PC-3 (cell line): ENCODE measurements around the gene SULT2B1. TPM values are rescaled to one million over a fixed set of nuclear protein-coding genes. Genes with fewer than 3 reads are reported as not detected.

Experiments
- ATAC-seq: fragments of 200-7000 bp; cut with Tn5 transposase; 2 replicates; pipeline ENCODE4 v1.9.1; 2020; ENCODE audit warnings: mild to moderate bottlenecking, moderate library complexity
- BruUV-seq: library from RNA; stranded (reverse); fragments of 400-500 nt; replicated peaks from 2 replicates; lab custom pipeline; 2021; lab: Mats Ljungman, UMichigan
- CTCF ChIA-PET: fragments of 300-600 bp; sonication (Branson Sonifier 250); formaldehyde crosslinking; loops from one replicate; lab custom pipeline; 2022; ENCODE audit warnings: antibody characterized with exemption; lab: Charles Lee
- POLR2A ChIA-PET: fragments of 300-600 bp; sonication (Branson Sonifier 250); formaldehyde crosslinking; loops from one replicate; lab custom pipeline; 2022; ENCODE audit warnings: antibody characterized with exemption; ENCODE audit not compliant: unreplicated experiment; lab: Charles Lee
- DNase-seq: peaks from one replicate; pipeline ENCODE4 v3.0.0-alpha.2; 2015
- H2AFZ ChIP-seq: fragments of 300-600 bp; sonication (generic); 2 replicates; pipeline ENCODE4 v1.6.0; 2016; ENCODE audit warnings: antibody characterized with exemption, low read length
- H3F3A ChIP-seq: fragments of 300-600 bp; sonication (generic); one replicate; pipeline ENCODE4 v1.6.0; 2017; ENCODE audit warnings: antibody characterized with exemption, low read length, control low read depth, mild to moderate bottlenecking; ENCODE audit not compliant: unreplicated experiment
- H3K27ac ChIP-seq: fragments of 300-600 bp; sonication (generic); 2 replicates; pipeline ENCODE4 v1.5.1; 2016; ENCODE audit warnings: mild to moderate bottlenecking, low read length
- H3K27me3 ChIP-seq: fragments of 300-600 bp; sonication (generic); 2 replicates; pipeline ENCODE4 v1.6.1; 2016; ENCODE audit warnings: low read length, mixed read lengths
- H3K36me3 ChIP-seq: fragments of 300-600 bp; sonication (generic); 2 replicates; pipeline ENCODE4 v1.6.1; 2016; ENCODE audit warnings: low read depth, mixed run types, low read length, mixed read lengths
- H3K4me1 ChIP-seq: fragments of 300-600 bp; sonication (generic); 2 replicates; pipeline ENCODE4 v1.5.1; 2016; ENCODE audit warnings: low read length; ENCODE audit not compliant: insufficient read depth
- H3K4me2 ChIP-seq: fragments of 300-600 bp; sonication (generic); 2 replicates; pipeline ENCODE4 v1.6.0; 2016; ENCODE audit warnings: low read length
- H3K4me3 ChIP-seq: fragments of 300-600 bp; sonication (generic); 2 replicates; pipeline ENCODE4 v1.5.1; 2016; ENCODE audit warnings: mild to moderate bottlenecking, low read length, mixed read lengths
- H3K79me2 ChIP-seq: fragments of 300-600 bp; sonication (generic); 2 replicates; pipeline ENCODE4 v1.6.1; 2017; ENCODE audit warnings: low read length, mixed read lengths
- H3K9ac ChIP-seq: fragments of 300-600 bp; sonication (generic); 2 replicates; pipeline ENCODE4 v1.6.0; 2016; ENCODE audit warnings: mild to moderate bottlenecking, low read length
- H3K9me2 ChIP-seq: fragments of 300-600 bp; sonication (generic); replicated peaks from 2 replicates; pipeline ENCODE4 v1.6.1; 2016; ENCODE audit warnings: mixed run types, low read length, mixed read lengths
- H3K9me3 ChIP-seq: fragments of 300-600 bp; sonication (generic); 2 replicates; pipeline ENCODE4 v1.6.1; 2016; ENCODE audit warnings: low read length, mixed read lengths
- H4K20me1 ChIP-seq: fragments of 300-600 bp; sonication (generic); 2 replicates; pipeline ENCODE4 v1.6.1; 2016; ENCODE audit warnings: low read length, mixed read lengths
- EZH2 ChIP-seq: fragments of 300-600 bp; sonication (generic); IDR thresholded peaks from one replicate; pipeline ENCODE4 v1.6.1; 2017; ENCODE audit warnings: antibody characterized with exemption, mild to moderate bottlenecking, low read length; ENCODE audit not compliant: unreplicated experiment
- EZH2phosphoT487 ChIP-seq: fragments of 300-600 bp; sonication (generic); IDR thresholded peaks from 2 replicates; pipeline ENCODE4 v1.6.1; 2018; ENCODE audit warnings: mild to moderate bottlenecking, antibody characterized with exemption, low read length, borderline replicate concordance
- intact Hi-C: fragments of 100-400 bp; cut with micrococcal nuclease; formaldehyde crosslinking; loops from 2 replicates; pipeline ENCODE4 v1.9.0; 2023
- total RNA-seq: library from RNA; depleted of rRNA; stranded (reverse); fragments of >200 nt; gene quantifications from 2 replicates; pipeline ENCODE4 v1.2.3, GENCODE V29; 2014
- TF ChIP-seq, protein P1 (sequence below): fragments of 300-600 bp; sonication (generic); conservative IDR thresholded peaks from 2 replicates; pipeline ENCODE4 v1.5.1; 2017; ENCODE audit warnings: antibody characterized with exemption, low read depth, mild to moderate bottlenecking, low read length

The SULT2B1 gene
- total RNA-seq, 1 experiment from 2014 or later: 6.7 TPM

DNA sequence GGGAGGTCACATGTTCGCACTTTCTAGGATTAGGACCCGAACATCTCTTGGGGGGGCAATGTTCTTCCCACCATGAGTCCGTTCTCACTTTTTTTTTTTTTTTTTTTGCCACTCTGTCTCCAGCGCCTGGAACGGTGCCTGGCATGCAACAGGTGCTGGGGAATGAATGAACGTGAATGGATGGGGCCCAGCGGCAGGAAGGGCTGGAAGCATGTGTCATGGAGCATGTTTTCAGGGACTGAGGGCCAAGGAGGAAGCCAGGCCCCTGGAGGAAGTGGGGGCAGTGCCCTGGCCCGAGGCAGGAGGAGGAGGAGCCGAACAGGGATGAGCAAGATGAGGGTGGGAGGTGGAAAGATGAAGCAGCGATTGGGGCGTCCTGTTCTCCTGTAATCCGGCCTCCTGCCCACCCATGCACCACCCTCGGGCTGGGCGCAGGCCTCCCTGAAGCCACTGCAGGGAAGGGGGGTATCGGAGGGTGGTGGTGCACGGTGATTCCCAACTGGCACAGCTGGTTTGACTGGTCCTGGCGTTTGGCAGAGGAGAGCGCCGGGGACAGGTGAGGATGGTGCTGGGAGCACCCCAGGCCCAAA lies 8.8 kb upstream of the SULT2B1 start:
- TF ChIP-seq EZH2 (no peak), EZH2phosphoT487 (no peak)
- TF ChIP-seq, protein P1, sequence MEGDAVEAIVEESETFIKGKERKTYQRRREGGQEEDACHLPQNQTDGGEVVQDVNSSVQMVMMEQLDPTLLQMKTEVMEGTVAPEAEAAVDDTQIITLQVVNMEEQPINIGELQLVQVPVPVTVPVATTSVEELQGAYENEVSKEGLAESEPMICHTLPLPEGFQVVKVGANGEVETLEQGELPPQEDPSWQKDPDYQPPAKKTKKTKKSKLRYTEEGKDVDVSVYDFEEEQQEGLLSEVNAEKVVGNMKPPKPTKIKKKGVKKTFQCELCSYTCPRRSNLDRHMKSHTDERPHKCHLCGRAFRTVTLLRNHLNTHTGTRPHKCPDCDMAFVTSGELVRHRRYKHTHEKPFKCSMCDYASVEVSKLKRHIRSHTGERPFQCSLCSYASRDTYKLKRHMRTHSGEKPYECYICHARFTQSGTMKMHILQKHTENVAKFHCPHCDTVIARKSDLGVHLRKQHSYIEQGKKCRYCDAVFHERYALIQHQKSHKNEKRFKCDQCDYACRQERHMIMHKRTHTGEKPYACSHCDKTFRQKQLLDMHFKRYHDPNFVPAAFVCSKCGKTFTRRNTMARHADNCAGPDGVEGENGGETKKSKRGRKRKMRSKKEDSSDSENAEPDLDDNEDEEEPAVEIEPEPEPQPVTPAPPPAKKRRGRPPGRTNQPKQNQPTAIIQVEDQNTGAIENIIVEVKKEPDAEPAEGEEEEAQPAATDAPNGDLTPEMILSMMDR: no peak
- no peaks in the 10 kb centered on the region for H3K9me2 ChIP-seq
- no peaks in the 10 kb centered on the region for H4K20me1 ChIP-seq
- no peaks in the 10 kb centered on the region for H3K9me3 ChIP-seq
- peak overlapping the region; percentile 66 for H3K27ac ChIP-seq
- no TSS peak for BruUV-seq
- H3K36me3 ChIP-seq: no peaks in the 10 kb centered on the region
- no peaks in the 10 kb centered on the region for H3K79me2 ChIP-seq
- ChIA-PET POLR2A (no interaction called here), CTCF (no interaction called here)
- H3F3A ChIP-seq: no peaks in the 10 kb centered on the region
- intact Hi-C loops: no loop called here
- H3K4me3 ChIP-seq: no peak overlapping the region
- DNase-seq: peak; percentile 92
- peak overlapping the region; percentile 37; the same call in 1 of the 2 replicates for H2AFZ ChIP-seq
- H3K27me3 ChIP-seq: no peaks in the 10 kb centered on the region
- peaks cover 14% of the 10 kb centered on the region; the same call in 1 of the 2 replicates for H3K4me1 ChIP-seq
- H3K9ac ChIP-seq: no peak overlapping the region
- H3K4me2 ChIP-seq: peak overlapping the region; percentile 31
- ATAC-seq: peak; percentile 86

DNA sequence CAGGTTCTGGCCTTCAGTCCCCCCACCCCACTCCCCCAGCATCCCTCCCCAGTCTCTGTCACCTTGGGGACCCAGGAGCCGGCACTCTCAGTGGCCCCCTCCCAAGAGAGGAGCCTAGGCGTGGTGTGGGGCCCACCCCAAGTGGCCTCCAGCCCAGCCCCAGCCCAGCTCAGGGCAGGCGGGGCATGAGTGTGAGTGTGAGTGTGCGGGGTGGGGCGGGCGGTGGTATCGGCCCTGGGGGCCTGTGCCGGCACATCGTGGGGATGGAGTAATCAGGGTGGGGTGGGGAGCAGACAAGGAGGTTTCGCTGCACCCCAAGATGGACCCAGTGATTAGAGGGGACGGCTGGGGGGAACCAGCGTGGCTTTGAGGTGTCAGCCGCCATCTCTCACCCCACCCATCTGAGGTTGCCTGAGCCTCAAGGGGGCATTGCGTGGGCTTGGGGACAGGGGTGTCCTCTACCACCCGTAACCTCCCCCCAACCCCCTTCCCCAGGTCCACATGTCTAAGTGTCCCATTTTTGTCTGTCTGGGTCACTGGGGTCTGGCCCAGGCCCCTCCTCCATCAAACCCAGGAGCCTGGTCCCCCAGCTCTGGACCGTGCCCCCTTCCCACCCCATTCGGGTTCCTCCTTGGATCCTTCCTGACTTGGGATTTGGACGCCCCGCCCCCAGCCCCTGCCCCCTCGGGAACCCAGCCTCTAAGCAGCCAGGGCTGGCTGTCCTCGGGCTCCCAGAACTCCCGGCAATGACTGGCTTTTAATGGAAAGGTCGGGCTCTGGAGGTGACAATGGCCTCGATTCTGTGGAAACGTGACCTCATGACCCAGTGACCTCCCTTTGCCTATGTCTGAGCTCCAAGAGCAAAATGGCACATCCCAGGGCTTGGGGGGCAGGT lies 6.9 kb upstream of the SULT2B1 start:
- DNase-seq (no peak), ATAC-seq (no peak)
- H3K9me2 ChIP-seq: no peaks in the 10 kb centered on the region
- TF ChIP-seq EZH2phosphoT487 (no peak), EZH2 (no peak)
- TF ChIP-seq, protein P1: no peak
- no peak overlapping the region for H3K27ac ChIP-seq
- H3K4me2 ChIP-seq: no peak overlapping the region
- H3K4me3 ChIP-seq: no peak overlapping the region
- CTCF ChIA-PET: no interaction called here
- no peak overlapping the region for H3K9ac ChIP-seq
- no peaks in the 10 kb centered on the region for H3K27me3 ChIP-seq
- H3K9me3 ChIP-seq: no peaks in the 10 kb centered on the region
- POLR2A ChIA-PET: no interaction called here
- no peaks in the 10 kb centered on the region for H3K79me2 ChIP-seq
- no peaks in the 10 kb centered on the region for H3K36me3 ChIP-seq
- no peak overlapping the region for H2AFZ ChIP-seq
- no TSS peak for BruUV-seq
- no peaks in the 10 kb centered on the region for H4K20me1 ChIP-seq
- intact Hi-C loops: no loop called here
- H3K4me1 ChIP-seq: peaks cover 9% of the 10 kb centered on the region; the same call in 1 of the 2 replicates
- H3F3A ChIP-seq: no peaks in the 10 kb centered on the region

DNA sequence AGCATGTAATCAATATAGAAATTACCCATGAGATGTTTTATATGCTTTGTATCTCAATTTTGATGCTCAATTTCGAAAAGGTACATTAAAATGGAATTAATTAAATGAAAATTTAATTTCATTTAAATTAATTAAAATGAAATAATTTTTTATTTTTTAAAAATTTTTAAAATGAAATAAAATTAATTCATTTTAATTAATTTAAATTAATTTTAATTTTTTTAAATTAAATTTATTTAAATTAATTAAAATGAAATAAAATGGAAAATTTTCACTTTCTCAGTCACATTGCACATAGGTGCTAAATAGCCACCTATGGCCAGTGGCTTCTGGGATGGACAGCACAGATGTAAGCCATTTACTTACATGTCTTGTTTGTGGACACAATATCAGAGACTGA lies 4.2 kb upstream of the SULT2B1 start:
- no TSS peak for BruUV-seq
- Histone ChIP-seq H3K4me2 (no peak overlapping the region), H3K27ac (no peak overlapping the region), H3K9me2 (no peaks in the 10 kb centered on the region), H3K36me3 (no peaks in the 10 kb centered on the region), H3K9me3 (no peaks in the 10 kb centered on the region), H3K4me1 (peaks cover 14% of the 10 kb centered on the region), H2AFZ (no peak overlapping the region), H3K79me2 (no peaks in the 10 kb centered on the region), H3K27me3 (no peaks in the 10 kb centered on the region), H3K4me3 (no peak overlapping the region), H3F3A (no peaks in the 10 kb centered on the region), H4K20me1 (no peaks in the 10 kb centered on the region), H3K9ac (no peak overlapping the region)
- POLR2A ChIA-PET: no interaction called here
- no peak for ATAC-seq
- TF ChIP-seq EZH2: no peak
- no peak for DNase-seq
- intact Hi-C loops: no loop called here
- CTCF ChIA-PET: no interaction called here
